ENCODE results near the gene OR2AT4.

DNA sequence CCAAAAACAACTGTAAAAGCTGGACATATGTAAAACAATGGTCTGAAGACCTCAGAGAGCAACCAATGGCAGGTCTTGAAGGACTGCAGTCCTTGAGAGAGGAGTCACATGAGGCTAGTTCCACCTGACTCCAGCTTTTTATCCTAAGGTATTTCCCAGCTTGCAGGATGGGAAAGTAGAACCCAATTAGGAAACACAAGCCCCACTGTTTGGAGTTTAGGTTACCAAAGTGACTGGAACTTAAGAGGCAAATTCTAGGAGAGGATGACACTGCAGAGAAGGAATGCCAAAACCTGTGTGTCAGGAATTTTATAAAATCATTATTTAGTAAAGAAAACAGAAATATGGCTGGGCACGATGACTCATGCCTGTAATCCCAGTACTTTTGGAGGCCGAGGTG is 18.4 kb downstream of the OR2AT4 start:
- TF ChIP-seq, protein P1, sequence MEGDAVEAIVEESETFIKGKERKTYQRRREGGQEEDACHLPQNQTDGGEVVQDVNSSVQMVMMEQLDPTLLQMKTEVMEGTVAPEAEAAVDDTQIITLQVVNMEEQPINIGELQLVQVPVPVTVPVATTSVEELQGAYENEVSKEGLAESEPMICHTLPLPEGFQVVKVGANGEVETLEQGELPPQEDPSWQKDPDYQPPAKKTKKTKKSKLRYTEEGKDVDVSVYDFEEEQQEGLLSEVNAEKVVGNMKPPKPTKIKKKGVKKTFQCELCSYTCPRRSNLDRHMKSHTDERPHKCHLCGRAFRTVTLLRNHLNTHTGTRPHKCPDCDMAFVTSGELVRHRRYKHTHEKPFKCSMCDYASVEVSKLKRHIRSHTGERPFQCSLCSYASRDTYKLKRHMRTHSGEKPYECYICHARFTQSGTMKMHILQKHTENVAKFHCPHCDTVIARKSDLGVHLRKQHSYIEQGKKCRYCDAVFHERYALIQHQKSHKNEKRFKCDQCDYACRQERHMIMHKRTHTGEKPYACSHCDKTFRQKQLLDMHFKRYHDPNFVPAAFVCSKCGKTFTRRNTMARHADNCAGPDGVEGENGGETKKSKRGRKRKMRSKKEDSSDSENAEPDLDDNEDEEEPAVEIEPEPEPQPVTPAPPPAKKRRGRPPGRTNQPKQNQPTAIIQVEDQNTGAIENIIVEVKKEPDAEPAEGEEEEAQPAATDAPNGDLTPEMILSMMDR (IDR thresholded peaks at IDR 0.05), result no peak
- TF ChIP-seq POLR2A (IDR thresholded peaks at IDR 0.05), result no peak

Data from body of pancreas (tissue), 4 donors.